HG02938 (cell line): ENCODE data around the gene GAB2.
"Not testable (repeated sequence)": the region's sequence is repeated elsewhere in the genome, so short reads cannot be mapped to it uniquely, and the experiment has no call there.

ENCODE experiments used
- ATAC-seq: cut with Tn5 transposase; IDR thresholded peaks from one replicate; pipeline ENCODE4 v1.9.1; 2021; ENCODE audit warnings: mild to moderate bottlenecking, moderate library complexity; ENCODE audit not compliant: unreplicated experiment

GAB2 gene

DNA sequence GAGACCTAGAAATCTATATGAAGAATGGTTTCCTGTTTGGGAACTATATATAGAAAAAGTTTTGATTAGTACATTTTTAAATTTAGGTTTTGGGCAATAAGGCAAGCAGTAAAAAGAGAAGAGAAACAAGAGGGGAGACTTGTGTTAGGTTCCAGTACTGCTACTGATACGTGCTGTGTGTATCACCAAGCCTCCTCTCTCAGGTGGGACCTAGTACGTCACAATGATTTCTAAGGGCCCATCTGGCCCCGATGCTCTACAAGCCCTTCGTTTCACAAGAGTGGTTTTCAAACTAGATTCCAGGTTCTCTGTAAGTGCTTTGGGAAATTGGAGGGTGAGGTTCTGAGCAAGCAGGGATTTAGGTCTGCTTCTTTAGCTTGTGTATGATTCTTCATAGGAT is 189.7 kb downstream of the GAB2 start:
- ATAC-seq = no peak

DNA sequence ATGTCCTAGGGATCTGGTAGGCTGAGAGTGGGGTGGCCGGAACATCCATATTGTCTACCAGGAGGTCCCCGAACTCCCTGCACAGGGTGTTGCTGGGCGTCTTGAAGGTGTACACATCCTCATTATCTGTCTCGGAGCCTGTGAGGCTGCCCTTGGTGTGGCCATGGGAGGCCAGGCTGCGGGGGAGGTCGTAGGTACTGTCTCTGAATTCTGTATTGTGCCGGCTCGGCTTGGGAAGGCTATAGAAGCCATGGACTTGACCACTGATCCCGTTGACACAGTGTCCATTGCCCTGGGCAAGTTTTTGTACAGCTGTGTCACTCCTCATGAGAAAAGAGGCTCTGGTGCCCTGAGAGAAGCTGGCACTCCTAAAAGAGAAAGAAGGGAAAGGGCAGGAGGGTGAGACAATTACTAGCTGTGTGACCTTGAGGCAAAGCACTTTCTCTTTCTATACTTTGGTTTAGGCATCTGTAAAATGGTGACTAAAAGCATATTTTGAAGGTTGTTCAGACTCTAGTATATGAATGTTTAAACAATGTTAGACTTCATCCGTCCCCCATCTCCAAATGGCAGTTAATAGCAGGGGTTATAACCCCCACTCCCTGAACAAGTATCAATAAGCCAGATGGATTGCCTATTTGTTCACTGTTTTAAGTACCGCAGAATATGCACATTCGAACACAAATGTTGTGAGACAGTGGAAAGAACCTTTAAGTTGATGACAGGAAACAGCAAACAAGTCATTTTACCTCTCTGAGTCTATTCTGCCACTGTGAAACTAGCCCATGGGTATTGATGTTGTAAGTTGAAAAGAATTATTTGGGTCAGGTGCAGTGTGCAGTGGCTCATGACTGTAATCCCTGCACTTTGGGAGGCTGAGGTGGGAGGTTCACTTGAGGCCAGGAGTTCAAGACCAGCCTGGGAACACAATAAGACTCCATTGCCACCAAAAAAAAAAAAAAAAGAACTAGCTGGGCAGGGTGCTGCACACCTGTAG is 190.6 kb downstream of the GAB2 start:
- no peak for ATAC-seq

- no peak for ATAC-seq
These were observed 192.7 kb downstream of the GAB2 start for GRCh38 chr11:78224906-78225420.

DNA sequence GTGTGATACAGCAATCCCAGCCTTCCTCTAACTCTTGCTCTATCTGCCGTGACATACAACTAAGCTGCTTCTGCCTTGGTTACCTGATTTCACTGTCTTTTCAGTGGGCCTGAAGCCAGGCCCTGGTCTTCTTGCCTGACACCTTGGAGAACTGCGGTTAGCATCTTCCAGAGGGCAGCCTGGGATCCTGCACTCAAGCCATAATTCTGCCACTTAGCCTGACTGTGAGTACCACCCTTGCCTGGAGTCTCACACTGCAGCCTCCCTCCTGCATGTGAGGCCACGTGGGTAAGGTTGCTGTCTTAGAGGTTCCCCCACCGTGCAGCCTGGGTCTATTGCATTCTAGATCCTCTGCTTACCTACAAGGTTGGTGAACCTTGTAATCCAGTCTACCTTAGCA is 193.1 kb downstream of the GAB2 start:
- no peak for ATAC-seq

DNA sequence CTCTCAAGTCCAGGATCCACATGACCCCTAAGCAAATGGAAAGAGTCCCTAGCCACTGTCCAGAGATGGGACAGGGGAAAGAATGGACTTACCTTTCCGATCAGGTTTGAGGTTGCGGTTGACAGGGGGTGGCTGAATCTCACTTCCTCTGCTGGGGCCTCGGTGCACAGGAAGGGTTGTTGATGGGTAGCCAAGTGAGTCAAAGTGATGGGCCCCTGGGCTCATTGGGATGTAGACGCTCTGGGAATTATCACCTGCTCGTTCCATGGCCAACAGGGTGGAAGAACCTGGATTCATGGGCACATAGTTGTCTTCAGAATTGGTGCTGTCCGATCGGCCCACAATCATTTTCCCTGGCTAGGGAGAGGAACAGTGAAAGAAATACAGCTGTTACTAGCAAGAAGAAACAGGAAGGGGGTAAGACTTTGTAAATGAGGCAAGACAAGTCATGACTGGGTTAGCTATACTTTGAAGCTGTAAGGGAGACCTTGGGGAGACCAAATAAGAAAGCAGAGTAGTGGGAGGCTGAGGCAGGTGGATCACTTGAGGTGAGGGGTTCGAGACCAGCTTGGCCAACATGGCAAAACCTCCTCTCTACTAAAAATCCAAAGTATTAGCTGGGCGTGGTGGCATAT is 194.2 kb downstream of the GAB2 start:
- peak; percentile 82 for ATAC-seq

GRCh38 chr11:78222726-78223125 is 194.9 kb downstream of the GAB2 start:
- ATAC-seq = not testable (repeated sequence)

DNA sequence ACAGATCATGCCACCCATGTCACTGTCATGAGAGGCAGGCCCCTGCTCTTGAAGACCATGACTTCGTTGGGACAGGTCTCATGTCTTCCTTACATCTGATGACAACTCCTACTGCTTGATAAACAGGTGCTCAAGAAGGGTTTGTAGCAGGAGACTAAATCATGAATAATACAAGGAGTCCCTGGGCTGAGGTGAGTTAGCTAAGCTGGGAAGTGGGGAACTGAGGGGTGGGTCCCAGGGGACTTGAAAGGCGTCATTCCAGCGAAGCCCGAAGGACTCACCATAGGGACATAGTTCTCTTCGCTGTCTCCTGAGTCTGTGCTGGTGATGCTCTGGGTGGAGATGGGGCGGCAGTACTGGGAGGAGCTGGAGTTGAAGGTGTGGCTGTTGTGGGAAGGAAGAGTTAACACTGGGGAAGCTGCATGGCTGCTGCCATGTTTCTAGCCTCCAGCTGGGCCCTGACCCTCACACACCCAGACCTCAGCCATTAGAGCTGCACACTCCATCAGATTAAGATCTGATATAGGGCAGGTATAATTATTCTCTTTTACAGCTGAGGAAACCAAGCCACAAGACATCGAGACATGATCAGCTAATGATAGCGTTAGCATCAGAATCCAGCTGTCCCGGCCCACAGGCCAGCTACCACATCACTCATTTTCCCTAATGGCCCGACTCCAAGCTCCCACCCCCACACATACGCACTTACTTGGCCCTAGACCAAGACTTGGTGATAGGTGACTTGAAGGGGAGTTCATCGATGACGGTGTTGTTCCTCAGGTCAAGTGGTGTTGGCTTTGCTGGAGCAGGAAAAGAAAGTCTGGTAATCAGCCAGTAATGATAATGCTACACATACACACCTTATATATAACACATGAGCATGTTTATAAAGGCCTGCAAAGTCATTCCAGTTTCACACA is 196.0 kb downstream of the GAB2 start:
- no peak for ATAC-seq

GRCh38 chr11:78220218-78221157 is 197.1 kb downstream of the GAB2 start:
- ATAC-seq = no peak

- ATAC-seq = no peak
These were observed 198.0 kb downstream of the GAB2 start for GRCh38 chr11:78219493-78220217.

DNA sequence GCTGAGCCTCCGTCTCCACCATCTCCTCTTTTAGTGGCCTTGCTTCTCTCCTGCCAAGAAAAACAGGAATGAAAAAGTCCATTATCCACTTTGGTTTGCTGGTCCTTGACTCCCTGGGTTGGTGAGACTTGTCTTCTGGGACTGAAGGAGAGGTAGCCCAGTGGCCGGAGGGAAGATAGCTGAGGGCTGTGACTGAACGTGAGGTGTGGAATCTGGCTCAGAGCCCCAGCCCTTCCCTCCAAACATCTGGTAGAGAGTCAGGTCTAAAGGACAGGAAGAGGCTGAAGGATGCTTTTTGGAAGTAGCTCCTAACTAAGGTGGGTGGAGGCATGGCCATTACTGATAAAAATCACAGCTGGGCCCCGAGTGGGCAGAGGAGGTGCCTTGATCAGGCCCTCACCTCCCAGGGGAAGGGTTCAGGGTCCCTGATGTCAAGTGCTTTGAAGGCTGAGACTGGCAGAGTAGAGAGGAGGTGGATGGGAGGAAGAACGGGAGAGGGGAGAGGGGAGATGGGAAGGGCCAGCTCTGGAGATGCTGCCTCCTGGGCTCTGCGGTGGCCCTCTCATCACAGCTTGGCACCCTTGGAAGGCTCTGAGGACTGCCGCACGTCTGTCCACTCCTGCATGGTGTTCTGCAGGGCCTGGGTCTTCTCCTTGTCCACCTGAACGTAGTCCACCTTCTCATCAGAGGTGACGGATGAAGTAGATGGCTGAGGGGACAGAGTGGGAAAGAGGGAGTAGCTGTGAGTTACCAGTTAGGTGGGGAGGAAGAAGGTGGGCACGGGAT is 198.7 kb downstream of the GAB2 start:
- ATAC-seq = no peak

GRCh38 chr11:78217650-78218541 is 199.7 kb downstream of the GAB2 start:
- no peak for ATAC-seq

DNA sequence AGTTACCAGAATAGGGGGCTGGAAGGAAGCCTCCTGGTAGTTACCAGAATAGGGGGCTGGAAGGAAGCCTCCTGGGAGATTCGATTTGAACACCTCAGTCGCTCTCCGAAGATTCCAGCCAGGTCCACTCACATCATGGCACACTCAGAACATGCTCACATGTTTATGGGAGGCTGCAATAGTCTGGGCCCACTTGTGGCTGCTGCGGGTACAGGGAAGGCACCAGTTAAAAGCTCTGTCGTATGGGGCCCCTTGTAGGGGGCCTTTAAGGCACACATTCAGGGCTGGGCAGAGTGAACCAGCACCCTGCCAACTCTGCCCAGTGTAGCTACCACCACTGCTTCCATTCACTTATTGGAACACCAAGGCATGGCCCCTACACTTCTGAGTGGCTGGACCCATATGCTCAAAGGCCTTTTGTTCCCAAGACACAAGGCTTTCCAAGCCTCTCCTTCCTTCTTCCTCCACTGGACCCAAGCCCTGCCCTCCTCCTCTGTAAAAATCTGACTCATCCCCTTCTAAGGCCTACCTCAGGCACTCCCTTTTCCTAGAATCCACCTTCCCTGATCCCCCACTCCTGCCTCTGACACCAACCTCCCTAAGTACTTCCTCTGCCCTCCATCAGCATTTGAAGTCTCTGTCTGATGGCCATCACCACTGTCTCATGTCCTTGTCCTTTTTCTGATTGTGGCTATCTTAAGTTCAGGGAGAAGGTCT is 200.9 kb downstream of the GAB2 start:
- no peak for ATAC-seq

GRCh38 chr11:78216021-78216420 is 201.6 kb downstream of the GAB2 start:
- no peak for ATAC-seq

- ATAC-seq = no peak
These were observed 203.1 kb downstream of the GAB2 start for GRCh38 chr11:78214331-78215194.

DNA sequence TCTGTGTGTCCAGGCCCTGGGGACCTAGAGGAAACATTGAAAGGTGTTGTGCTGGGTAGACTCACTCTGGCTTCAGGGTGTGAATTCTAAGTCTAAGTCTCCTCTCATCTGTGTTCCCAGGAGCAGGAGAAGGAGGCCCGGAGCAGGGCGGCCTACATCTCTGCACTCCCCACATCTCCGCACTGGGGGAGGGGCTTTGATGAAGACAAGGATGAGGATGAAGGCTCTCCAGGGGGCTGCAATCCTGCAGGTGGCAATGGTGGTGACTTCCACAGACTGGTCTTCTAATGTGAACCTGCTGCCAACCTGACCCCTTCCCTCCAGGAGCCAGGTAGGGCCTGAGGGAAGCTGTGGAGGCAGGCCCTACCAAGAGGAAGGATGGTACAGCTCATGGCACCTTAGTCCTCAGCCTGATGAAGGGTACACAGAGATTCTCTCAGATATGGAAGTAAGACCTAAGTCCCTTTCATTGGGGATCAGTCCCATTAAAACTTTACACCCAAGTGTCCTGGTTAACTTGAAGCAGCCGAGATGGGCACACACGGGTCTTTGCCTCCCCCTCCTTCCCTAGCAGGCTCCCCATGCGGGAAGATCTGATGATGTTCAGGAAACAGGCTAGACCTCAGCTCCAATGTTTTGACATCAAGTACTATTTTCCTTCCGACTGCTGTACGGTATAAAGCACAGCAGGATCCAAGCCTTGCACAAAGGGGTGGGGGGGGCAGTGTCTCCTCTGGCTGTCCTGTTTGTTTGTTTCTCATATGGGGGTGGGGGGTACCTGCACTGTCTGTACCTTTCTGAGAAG is 203.9 kb downstream of the GAB2 start:
- no peak for ATAC-seq
